Measurements from ENCODE around the gene TGFBRAP1.

Gene TGFBRAP1

DNA sequence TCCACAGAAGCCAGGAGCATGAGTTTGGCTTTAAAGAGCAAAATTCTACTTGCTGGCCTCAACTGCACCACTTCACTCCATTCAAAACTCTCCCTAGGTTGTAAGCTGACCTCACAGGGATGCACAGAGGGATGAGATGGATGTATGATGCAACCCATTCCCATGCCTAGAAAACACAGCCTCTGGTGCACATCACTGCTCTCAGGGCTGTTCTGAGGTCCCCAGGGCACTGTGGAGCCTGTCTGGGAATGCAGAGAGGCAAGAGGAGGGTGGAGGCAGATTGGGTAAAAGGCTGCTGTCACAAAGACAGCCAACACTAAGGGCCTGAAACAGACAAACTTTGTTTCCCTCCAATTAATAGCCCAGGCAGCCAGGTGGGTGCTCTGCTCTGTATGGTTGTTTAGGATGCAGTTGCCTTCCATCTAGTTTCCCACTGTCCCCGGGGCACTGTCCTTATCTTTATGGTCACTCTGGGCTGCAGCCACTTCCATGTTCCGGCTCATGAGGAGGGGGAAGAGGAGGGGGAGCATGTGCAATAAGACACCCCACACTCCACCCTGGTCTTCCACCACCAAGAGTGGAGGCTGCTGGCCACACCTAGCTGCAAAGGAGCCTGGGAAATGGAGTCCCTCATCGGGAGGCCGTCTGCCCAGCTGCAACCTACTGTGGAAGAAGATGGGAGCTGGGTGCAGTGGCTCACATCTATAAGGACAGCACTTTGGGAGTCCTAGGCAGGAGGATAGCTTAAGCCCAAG is 81.0 kb downstream of the TGFBRAP1 start:
- H3K9me3 ChIP-seq (ENCODE audit: control insufficient read depth, low read length) = no peaks in the 10 kb centered on the region
- DNase-seq = no peak
- H3K36me3 ChIP-seq (ENCODE audit: control insufficient read depth, insufficient read depth, low read length) = no peaks in the 10 kb centered on the region
- no peak overlapping the region for H3K4me3 ChIP-seq (ENCODE audit: insufficient read depth, low read depth, low read length, poor library complexity, severe bottlenecking)
- no peaks in the 10 kb centered on the region for H3K27me3 ChIP-seq (replicated peaks; ENCODE audit: control insufficient read depth, insufficient read depth, low read length, poor library complexity, severe bottlenecking)
- H3K4me1 ChIP-seq (ENCODE audit: control insufficient read depth, insufficient read depth, low read length, poor library complexity, severe bottlenecking) = no peaks in the 10 kb centered on the region
- no peak overlapping the region for H3K27ac ChIP-seq (ENCODE audit: insufficient read depth, low read length, poor library complexity, severe bottlenecking)

DNA sequence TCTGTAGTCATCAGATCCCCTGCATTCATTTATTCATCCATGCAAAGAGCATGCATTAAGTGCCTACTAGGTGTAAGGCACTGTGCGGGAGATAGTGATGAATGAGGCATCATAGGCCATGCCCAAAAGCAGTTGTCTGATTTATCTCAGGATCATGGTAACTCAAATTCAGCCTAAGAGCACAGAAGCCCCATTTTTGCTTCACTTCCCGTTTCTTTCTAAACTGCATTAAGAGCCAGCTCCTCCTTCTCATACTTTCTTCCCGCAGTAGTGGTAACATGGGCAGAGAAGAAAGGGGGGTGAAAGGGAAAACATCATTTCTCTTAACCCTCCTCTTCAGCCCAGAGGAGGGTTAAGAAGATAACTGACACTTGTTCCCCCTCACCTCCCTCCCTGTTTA is 85.1 kb downstream of the TGFBRAP1 start:
- DNase-seq = no peak
- Histone ChIP-seq H3K4me1 (ENCODE audit: control insufficient read depth, insufficient read depth, low read length, poor library complexity, severe bottlenecking) (no peaks in the 10 kb centered on the region), H3K27ac (ENCODE audit: insufficient read depth, low read length, poor library complexity, severe bottlenecking) (no peak overlapping the region), H3K4me3 (ENCODE audit: insufficient read depth, low read depth, low read length, poor library complexity, severe bottlenecking) (no peak overlapping the region), H3K9me3 (ENCODE audit: control insufficient read depth, low read length) (no peaks in the 10 kb centered on the region), H3K27me3 (replicated peaks; ENCODE audit: control insufficient read depth, insufficient read depth, low read length, poor library complexity, severe bottlenecking) (no peaks in the 10 kb centered on the region), H3K36me3 (ENCODE audit: control insufficient read depth, insufficient read depth, low read length) (no peaks in the 10 kb centered on the region)

DNA sequence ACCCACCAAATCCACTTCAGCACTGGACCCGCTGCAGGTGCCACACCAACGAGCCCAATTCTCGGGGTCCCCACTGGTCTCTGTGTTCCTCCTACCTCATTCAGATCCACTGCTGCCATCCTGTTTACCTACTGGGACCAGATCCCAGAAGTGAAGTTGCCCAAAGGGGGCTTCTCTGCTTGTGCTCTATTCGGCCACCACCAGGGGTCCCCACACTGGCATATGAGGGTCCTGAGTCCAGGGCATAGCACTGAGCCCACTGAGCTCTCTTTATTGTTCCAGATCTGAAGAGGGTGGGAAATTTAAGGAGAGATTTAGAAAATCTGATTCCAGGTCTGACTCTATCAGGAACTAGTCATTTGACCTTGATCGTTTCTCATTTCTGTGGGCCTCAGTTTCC is 85.6 kb downstream of the TGFBRAP1 start:
- Histone ChIP-seq H3K36me3 (ENCODE audit: control insufficient read depth, insufficient read depth, low read length) (no peaks in the 10 kb centered on the region), H3K4me1 (ENCODE audit: control insufficient read depth, insufficient read depth, low read length, poor library complexity, severe bottlenecking) (no peaks in the 10 kb centered on the region), H3K27ac (ENCODE audit: insufficient read depth, low read length, poor library complexity, severe bottlenecking) (no peak overlapping the region), H3K9me3 (ENCODE audit: control insufficient read depth, low read length) (no peaks in the 10 kb centered on the region), H3K4me3 (ENCODE audit: insufficient read depth, low read depth, low read length, poor library complexity, severe bottlenecking) (no peak overlapping the region), H3K27me3 (replicated peaks; ENCODE audit: control insufficient read depth, insufficient read depth, low read length, poor library complexity, severe bottlenecking) (no peaks in the 10 kb centered on the region)
- DNase-seq = no peak

DNA sequence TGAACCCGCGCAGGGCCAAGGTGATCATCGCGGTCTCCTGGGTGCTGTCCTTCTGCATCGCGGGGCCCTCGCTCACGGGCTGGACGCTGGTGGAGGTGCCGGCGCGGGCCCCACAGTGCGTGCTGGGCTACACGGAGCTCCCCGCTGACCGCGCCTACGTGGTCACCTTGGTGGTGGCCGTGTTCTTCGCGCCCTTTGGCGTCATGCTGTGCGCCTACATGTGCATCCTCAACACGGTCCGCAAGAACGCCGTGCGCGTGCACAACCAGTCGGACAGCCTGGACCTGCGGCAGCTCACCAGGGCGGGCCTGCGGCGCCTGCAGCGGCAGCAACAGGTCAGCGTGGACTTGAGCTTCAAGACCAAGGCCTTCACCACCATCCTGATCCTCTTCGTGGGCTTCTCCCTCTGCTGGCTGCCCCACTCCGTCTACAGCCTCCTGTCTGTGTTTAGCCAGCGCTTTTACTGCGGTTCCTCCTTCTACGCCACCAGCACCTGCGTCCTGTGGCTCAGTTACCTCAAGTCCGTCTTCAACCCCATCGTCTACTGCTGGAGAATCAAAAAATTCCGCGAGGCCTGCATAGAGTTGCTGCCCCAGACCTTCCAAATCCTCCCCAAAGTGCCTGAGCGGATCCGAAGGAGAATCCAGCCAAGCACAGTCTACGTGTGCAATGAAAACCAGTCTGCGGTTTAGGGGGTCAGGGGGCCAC is 87.1 kb downstream of the TGFBRAP1 start:
- Histone ChIP-seq H3K27ac (ENCODE audit: insufficient read depth, low read length, poor library complexity, severe bottlenecking) (no peak overlapping the region), H3K36me3 (ENCODE audit: control insufficient read depth, insufficient read depth, low read length) (no peaks in the 10 kb centered on the region), H3K9me3 (ENCODE audit: control insufficient read depth, low read length) (no peaks in the 10 kb centered on the region), H3K4me1 (ENCODE audit: control insufficient read depth, insufficient read depth, low read length, poor library complexity, severe bottlenecking) (no peaks in the 10 kb centered on the region), H3K27me3 (replicated peaks; ENCODE audit: control insufficient read depth, insufficient read depth, low read length, poor library complexity, severe bottlenecking) (no peaks in the 10 kb centered on the region), H3K4me3 (ENCODE audit: insufficient read depth, low read depth, low read length, poor library complexity, severe bottlenecking) (no peak overlapping the region)
- no peak for DNase-seq

DNA sequence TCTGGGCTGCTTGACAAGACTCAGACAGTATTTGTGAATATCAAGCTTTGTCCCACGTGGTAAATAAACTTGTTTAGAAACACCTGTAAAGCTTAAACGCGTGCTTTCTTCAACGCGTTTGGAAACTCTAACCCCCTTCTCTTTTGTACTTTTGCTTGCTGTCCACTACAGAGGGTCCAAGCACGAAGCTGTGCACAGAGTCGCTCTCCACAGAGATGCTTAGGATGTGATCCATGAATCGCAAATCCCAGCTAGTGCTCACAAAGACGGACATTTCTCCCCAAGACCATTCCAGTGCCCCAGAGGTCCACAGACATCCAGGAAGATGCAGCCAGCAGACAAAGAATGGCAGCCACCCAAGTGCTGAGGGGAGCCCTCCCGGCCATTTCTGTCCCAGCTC is 88.1 kb downstream of the TGFBRAP1 start, which contains the start of gene GPR45:
GPR45 (plus strand) TSS at position 301 of the 400 bp plus-strand sequence. CDS start 116 bp downstream, outside the sequence.
- no peaks in the 10 kb centered on the region for H3K27me3 ChIP-seq (replicated peaks; ENCODE audit: control insufficient read depth, insufficient read depth, low read length, poor library complexity, severe bottlenecking)
- no peak within 1 kb of the TSS for H3K4me3 ChIP-seq (ENCODE audit: insufficient read depth, low read depth, low read length, poor library complexity, severe bottlenecking)
- H3K36me3 ChIP-seq (ENCODE audit: control insufficient read depth, insufficient read depth, low read length) = no peaks in the 10 kb centered on the region
- no peaks in the 10 kb centered on the region for H3K4me1 ChIP-seq (ENCODE audit: control insufficient read depth, insufficient read depth, low read length, poor library complexity, severe bottlenecking)
- H3K9me3 ChIP-seq (ENCODE audit: control insufficient read depth, low read length) = no peaks in the 10 kb centered on the region
- H3K27ac ChIP-seq (ENCODE audit: insufficient read depth, low read length, poor library complexity, severe bottlenecking) = no peak within 1 kb of the TSS
- no peak for DNase-seq

DNA sequence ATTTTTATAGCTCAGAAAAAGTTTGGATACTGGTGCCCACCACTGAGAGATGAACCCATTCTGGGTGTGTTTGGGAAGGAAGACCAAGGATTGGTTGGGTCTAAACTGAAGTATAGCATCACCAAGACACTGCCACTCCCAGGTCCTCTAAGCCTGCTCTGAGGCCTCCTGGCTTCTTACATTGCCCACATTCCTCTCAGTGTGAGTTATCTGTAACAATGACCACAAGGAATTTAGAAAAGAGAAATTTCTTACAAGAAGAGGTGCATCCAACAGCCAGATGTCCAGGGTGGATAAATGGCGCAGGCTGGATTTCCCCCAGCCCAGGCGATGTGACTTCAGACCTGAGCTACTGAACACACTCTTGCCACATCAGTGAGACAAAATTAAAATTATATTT is 89.6 kb downstream of the TGFBRAP1 start:
- Histone ChIP-seq H3K4me1 (ENCODE audit: control insufficient read depth, insufficient read depth, low read length, poor library complexity, severe bottlenecking) (no peaks in the 10 kb centered on the region), H3K27me3 (replicated peaks; ENCODE audit: control insufficient read depth, insufficient read depth, low read length, poor library complexity, severe bottlenecking) (no peaks in the 10 kb centered on the region), H3K36me3 (ENCODE audit: control insufficient read depth, insufficient read depth, low read length) (no peaks in the 10 kb centered on the region), H3K27ac (ENCODE audit: insufficient read depth, low read length, poor library complexity, severe bottlenecking) (no peak overlapping the region), H3K4me3 (ENCODE audit: insufficient read depth, low read depth, low read length, poor library complexity, severe bottlenecking) (no peak overlapping the region), H3K9me3 (ENCODE audit: control insufficient read depth, low read length) (no peaks in the 10 kb centered on the region)
- DNase-seq = no peak

DNA sequence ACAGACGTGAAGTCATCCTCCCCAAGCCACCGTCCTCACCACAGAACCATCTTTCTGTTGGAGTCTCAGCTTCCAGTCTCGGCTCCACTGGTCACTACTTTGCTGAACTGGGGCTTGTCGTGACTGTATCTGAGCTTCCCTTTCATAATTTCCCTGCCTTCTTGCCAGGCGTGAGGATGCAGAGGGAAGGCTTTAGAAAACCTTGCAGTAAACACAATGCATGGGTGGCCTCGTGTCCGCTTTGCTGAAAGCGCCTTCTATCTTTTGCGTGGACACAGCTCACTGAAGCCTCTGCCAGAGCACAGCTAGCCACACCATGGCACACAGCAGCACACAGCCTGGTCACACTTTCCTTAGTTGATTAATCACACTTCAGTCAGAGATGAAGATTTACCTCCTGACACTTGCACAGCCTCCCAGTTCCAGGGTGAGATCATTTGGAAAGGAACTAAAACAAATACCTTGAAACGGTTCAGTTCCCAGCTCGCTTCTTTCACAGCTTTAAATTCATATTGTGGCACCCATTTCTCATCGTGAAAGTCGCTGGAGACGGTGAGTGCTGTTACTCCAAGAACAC is 90.8 kb downstream of the TGFBRAP1 start:
- Histone ChIP-seq H3K36me3 (ENCODE audit: control insufficient read depth, insufficient read depth, low read length) (no peaks in the 10 kb centered on the region), H3K27me3 (replicated peaks; ENCODE audit: control insufficient read depth, insufficient read depth, low read length, poor library complexity, severe bottlenecking) (no peaks in the 10 kb centered on the region), H3K4me3 (ENCODE audit: insufficient read depth, low read depth, low read length, poor library complexity, severe bottlenecking) (no peak overlapping the region), H3K4me1 (ENCODE audit: control insufficient read depth, insufficient read depth, low read length, poor library complexity, severe bottlenecking) (no peaks in the 10 kb centered on the region), H3K9me3 (ENCODE audit: control insufficient read depth, low read length) (no peaks in the 10 kb centered on the region), H3K27ac (ENCODE audit: insufficient read depth, low read length, poor library complexity, severe bottlenecking) (no peak overlapping the region)
- DNase-seq = no peak

DNA sequence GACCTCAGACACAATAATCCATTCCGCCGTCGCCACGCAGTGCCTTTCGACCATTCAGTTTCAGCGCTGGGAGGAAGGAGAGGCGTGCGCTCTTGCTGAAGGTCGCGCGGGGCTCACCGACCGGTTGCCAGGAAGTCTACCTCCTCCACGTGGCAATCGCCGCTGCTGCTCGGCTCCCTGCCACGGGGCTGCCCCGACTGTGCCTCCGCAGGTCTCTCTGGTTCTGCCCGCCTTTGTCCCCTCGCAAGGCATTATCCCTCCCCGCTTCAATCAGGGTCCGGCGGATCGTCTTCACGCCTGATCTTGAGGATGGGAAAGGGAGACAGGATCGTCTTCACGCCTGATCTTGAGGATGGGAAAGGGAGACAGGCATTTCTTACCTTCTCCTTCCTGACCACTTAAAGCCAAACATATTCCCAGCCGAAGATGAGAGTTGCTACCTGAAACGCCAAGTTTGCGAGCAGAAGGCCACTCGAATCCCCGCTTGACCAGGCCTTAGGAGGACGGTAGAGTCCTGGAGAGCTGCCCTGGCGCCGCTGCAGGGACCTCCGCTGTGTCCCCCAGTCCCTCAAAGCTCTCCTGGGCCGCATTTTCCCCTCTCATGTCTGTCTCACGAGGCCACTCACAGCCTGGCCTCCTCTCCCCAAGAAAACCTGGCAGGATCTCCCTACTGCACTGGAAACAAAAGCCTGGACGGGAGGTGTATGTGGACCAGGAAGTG is 92.3 kb downstream of the TGFBRAP1 start:
- no peak overlapping the region for H3K4me3 ChIP-seq (ENCODE audit: insufficient read depth, low read depth, low read length, poor library complexity, severe bottlenecking)
- no peaks in the 10 kb centered on the region for H3K9me3 ChIP-seq (ENCODE audit: control insufficient read depth, low read length)
- H3K4me1 ChIP-seq (ENCODE audit: control insufficient read depth, insufficient read depth, low read length, poor library complexity, severe bottlenecking) = no peaks in the 10 kb centered on the region
- H3K36me3 ChIP-seq (ENCODE audit: control insufficient read depth, insufficient read depth, low read length) = no peaks in the 10 kb centered on the region
- no peak overlapping the region for H3K27ac ChIP-seq (ENCODE audit: insufficient read depth, low read length, poor library complexity, severe bottlenecking)
- DNase-seq = no peak
- H3K27me3 ChIP-seq (replicated peaks; ENCODE audit: control insufficient read depth, insufficient read depth, low read length, poor library complexity, severe bottlenecking) = no peaks in the 10 kb centered on the region

DNA sequence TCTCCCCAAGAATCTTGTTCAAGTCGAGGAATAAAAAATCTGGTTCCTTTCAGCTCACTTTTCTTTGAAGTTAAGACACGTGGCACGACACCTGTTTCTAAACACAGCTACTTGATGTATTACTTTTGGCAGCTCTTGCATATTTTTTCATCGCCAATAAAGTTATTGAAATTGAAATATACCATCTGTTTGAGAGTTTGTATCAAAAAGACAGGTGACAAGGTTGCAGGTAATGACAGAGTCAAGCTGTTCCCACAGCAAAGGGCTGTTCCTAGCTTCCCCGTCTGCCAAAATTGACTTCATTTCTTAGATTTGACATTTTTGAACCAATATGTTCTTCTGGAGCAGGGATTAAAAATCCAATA is 93.5 kb downstream of the TGFBRAP1 start:
- H3K27ac ChIP-seq (ENCODE audit: insufficient read depth, low read length, poor library complexity, severe bottlenecking) = no peak overlapping the region
- H3K4me1 ChIP-seq (ENCODE audit: control insufficient read depth, insufficient read depth, low read length, poor library complexity, severe bottlenecking) = no peaks in the 10 kb centered on the region
- H3K4me3 ChIP-seq (ENCODE audit: insufficient read depth, low read depth, low read length, poor library complexity, severe bottlenecking) = no peak overlapping the region
- H3K9me3 ChIP-seq (ENCODE audit: control insufficient read depth, low read length) = no peaks in the 10 kb centered on the region
- H3K27me3 ChIP-seq (replicated peaks; ENCODE audit: control insufficient read depth, insufficient read depth, low read length, poor library complexity, severe bottlenecking) = no peaks in the 10 kb centered on the region
- H3K36me3 ChIP-seq (ENCODE audit: control insufficient read depth, insufficient read depth, low read length) = no peaks in the 10 kb centered on the region
- DNase-seq = no peak
